Kidney epithelial cell (primary cell): ENCODE measurements around the gene ITGAE. TPM values are rescaled to one million over a fixed set of nuclear protein-coding genes. Genes with fewer than 3 reads are reported as not detected.

ENCODE experiments used
- DNase-seq: peaks from one replicate; pipeline ENCODE4 v3.0.0-alpha.2; 2010; ENCODE audit warnings: low read depth
- H3K27me3 ChIP-seq: 2 replicates; pipeline ENCODE4 v1.6.0; 2011; ENCODE audit warnings: low read length; ENCODE audit not compliant: control insufficient read depth, insufficient read depth
- H3K36me3 ChIP-seq: 2 replicates; pipeline ENCODE4 v1.5.1; 2011; ENCODE audit warnings: low read length; ENCODE audit not compliant: control insufficient read depth, insufficient read depth
- H3K4me3 ChIP-seq: 2 replicates; pipeline ENCODE4 v1.5.1; 2011; ENCODE audit warnings: low read depth, mild to moderate bottlenecking, control low read depth, low read length
- total RNA-seq: library from RNA; depleted of rRNA; stranded (reverse); fragments of >200 nt; gene quantifications from 2 replicates; pipeline ENCODE4 v1.2.3, GENCODE V29; 2015
- TF ChIP-seq, protein P1 (sequence below): IDR thresholded peaks from 2 replicates; pipeline ENCODE4 v1.5.1; 2011; ENCODE audit warnings: mild to moderate bottlenecking, moderate library complexity, low read length, control low read depth, inconsistent platforms; ENCODE audit not compliant: insufficient read depth, poor library complexity, severe bottlenecking

The ITGAE gene
- total RNA-seq, 1 donor from 2014 or later = 29.7 TPM

DNA sequence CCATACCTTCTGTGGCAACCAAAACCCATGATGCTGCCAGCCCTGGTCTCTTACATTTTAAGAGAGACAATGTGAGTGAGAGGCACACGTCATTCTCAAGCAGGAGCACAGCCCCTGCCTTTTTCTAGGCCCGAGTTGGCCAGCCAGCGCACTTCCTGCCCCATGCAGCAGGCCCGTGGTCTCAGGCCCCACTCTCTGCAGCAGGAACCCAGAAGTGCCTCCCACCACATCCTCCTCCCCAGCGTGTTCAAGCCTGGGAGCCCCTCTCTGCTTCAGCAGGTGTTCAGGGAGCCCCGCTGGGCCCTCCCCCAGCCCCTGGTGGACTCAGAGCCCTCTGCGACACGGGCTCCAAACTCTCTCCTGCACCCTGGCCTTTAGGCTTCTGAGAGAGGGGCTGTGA lies 30.5 kb downstream of the ITGAE start:
- H3K27me3 ChIP-seq = no peaks in the 10 kb centered on the region
- TF ChIP-seq, protein P1, sequence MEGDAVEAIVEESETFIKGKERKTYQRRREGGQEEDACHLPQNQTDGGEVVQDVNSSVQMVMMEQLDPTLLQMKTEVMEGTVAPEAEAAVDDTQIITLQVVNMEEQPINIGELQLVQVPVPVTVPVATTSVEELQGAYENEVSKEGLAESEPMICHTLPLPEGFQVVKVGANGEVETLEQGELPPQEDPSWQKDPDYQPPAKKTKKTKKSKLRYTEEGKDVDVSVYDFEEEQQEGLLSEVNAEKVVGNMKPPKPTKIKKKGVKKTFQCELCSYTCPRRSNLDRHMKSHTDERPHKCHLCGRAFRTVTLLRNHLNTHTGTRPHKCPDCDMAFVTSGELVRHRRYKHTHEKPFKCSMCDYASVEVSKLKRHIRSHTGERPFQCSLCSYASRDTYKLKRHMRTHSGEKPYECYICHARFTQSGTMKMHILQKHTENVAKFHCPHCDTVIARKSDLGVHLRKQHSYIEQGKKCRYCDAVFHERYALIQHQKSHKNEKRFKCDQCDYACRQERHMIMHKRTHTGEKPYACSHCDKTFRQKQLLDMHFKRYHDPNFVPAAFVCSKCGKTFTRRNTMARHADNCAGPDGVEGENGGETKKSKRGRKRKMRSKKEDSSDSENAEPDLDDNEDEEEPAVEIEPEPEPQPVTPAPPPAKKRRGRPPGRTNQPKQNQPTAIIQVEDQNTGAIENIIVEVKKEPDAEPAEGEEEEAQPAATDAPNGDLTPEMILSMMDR = no peak
- no peak overlapping the region for H3K4me3 ChIP-seq
- DNase-seq = no peak
- no peaks in the 10 kb centered on the region for H3K36me3 ChIP-seq

DNA sequence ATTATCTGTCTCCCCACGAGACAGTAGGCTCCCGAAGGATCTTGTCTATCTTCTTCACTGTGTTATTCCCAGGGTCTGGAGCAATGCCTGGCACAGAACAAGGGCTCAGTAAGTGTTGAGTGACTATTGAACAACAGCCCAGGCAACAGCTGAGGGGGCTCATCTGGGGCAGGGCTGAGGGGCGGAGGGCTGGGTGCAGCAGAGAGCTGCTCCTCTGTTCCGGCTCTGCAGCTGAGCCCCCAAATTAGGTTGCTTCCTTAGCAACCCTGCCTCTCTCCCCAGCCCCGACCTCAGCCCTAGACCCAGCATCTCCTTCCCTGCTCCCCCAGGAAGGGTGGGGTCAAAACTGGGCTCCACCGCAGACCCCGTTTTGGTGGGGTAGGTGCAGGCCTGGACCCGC lies 32.2 kb downstream of the ITGAE start:
- Histone ChIP-seq H3K4me3 (no peak overlapping the region), H3K36me3 (no peaks in the 10 kb centered on the region), H3K27me3 (no peaks in the 10 kb centered on the region)
- no peak for DNase-seq
- TF ChIP-seq, protein P1 = no peak

DNA sequence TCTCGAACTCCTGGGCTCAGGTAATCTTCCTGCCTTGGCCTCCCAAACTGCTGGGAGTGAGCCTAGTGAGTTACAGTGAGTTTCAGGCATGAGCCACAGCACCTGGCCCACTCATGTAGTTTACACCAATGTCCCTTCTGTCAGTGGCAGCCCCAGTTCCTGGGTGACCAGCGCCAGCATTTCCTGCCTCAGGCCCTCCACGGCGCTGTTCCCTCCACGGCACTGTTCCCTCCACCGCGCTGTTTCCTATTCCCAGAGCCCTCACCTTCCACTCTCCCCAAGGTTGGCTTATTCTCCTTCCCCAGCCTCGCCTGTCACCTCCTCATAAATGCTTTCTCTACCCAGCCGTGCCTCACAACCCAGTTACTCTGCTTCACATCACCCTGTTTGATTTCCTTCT lies 32.6 kb downstream of the ITGAE start:
- TF ChIP-seq, protein P1 = no peak
- no peak for DNase-seq
- Histone ChIP-seq H3K36me3 (no peaks in the 10 kb centered on the region), H3K27me3 (no peaks in the 10 kb centered on the region), H3K4me3 (no peak overlapping the region)

DNA sequence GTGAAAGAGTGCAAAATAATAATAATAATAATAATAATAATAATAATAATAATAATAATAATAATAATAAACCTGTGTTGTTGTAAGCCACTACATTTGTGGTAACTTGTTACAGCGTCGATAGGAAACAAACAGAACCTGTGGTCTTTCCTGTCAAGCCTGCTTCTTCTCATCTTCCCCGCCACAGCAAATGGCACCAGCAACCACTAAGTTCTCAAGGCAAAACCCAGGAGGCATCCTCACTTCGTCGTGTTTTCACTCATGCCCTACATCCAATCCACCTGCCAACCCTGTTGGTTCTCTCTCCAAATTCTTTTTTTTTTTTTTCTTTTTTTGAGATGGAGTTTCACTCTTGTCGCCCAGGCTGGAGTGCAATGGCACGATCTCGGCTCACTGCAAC lies 34.2 kb downstream of the ITGAE start:
- TF ChIP-seq, protein P1 = no peak
- no peaks in the 10 kb centered on the region for H3K27me3 ChIP-seq
- DNase-seq = no peak
- H3K4me3 ChIP-seq = no peak overlapping the region
- H3K36me3 ChIP-seq = no peaks in the 10 kb centered on the region

DNA sequence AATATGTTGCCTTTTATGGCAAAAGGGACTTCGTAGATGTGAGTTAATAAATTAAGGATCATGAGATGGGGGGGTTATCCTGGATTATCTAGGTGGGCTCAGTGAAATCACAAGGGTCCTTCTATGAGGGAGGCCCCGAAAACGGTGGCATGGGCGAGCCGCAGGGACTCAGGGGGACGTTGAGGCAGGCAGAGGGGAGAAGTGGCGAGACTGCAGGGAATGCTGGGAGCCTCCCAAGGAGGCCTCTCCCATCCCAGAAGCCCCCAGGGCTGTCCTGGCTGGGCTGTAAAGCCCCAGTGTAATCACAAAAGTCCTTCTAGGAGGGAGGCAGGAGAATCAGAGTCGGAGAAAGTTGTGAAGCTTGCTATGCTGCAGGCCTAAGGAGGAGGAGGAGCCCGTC lies 35.0 kb downstream of the ITGAE start:
- no peak for DNase-seq
- TF ChIP-seq, protein P1 = no peak
- no peak overlapping the region for H3K4me3 ChIP-seq
- H3K36me3 ChIP-seq = no peaks in the 10 kb centered on the region
- H3K27me3 ChIP-seq = no peaks in the 10 kb centered on the region

DNA sequence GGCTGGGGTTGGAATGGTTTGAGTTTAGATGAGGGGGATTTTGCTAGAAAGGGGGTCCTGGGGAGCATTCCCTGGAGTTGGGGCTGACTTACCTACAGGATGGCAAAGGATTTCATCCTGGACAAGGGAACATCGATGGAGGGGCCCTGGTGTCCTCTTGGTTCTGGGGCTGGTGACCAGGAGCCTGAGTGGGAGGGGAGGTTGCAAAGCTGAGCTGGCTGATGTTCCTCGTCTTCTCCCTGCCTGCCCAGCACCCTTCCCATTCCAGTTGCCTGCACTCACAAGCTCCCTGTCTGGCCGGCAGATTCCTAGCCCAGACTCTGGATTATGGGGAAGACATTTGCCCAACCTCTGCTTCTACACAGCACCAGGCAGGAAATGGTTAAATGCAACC lies 37.2 kb downstream of the ITGAE start:
- no peaks in the 10 kb centered on the region for H3K36me3 ChIP-seq
- H3K27me3 ChIP-seq = no peaks in the 10 kb centered on the region
- DNase-seq = no peak
- no peak overlapping the region for H3K4me3 ChIP-seq
- TF ChIP-seq, protein P1 = no peak
